Esophagus squamous epithelium (tissue), 4 donors: ENCODE data around the gene DDX3X.
"Not testable (repeated sequence)": the region's sequence is repeated elsewhere in the genome, so short reads cannot be mapped to it uniquely, and the experiment has no call there.

Source experiments
- POLR2A ChIP-seq, 4 donors: fragments of 450-650 bp; IDR thresholded peaks; one replicate each; pipeline ENCODE4 v1.6.1; 2017; ENCODE audit warnings: antibody characterized with exemption in 4 of 4, mild to moderate bottlenecking in 4 of 4, moderate library complexity in 3 of 4
- TF ChIP-seq, protein P1 (sequence below), 6 experiments: fragments of 450-650 bp in 4 of 6; fragments of 200-600 bp in 2 of 6; sonication (generic) in 2 of 6; IDR thresholded peaks; one replicate each; pipeline ENCODE4 v1.5.1; 2016 to 2019; ENCODE audit warnings: antibody characterized with exemption in 6 of 6, mild to moderate bottlenecking in 4 of 6, moderate library complexity in 4 of 6

DNA sequence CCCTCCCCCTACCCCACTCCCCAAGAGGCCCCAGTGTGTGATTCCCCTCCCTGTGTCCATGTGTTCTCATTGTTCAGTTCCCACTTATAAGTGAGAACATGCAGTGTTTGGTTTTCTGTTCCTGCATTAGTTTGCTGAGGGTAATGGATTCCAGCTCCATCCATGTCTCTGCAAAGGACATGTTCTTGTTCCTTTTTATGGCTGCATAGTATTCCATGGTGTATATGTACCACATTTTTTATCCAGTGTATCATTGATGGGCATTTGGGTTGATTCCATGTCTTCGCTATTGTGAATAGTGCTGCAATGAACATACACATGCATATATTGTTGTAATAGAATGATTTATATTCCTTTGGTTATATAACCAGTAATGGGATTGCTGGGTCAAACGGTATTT is 68.6 kb downstream of the DDX3X start:
- TF ChIP-seq, protein P1, sequence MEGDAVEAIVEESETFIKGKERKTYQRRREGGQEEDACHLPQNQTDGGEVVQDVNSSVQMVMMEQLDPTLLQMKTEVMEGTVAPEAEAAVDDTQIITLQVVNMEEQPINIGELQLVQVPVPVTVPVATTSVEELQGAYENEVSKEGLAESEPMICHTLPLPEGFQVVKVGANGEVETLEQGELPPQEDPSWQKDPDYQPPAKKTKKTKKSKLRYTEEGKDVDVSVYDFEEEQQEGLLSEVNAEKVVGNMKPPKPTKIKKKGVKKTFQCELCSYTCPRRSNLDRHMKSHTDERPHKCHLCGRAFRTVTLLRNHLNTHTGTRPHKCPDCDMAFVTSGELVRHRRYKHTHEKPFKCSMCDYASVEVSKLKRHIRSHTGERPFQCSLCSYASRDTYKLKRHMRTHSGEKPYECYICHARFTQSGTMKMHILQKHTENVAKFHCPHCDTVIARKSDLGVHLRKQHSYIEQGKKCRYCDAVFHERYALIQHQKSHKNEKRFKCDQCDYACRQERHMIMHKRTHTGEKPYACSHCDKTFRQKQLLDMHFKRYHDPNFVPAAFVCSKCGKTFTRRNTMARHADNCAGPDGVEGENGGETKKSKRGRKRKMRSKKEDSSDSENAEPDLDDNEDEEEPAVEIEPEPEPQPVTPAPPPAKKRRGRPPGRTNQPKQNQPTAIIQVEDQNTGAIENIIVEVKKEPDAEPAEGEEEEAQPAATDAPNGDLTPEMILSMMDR (IDR thresholded peaks at IDR 0.05), result not testable (repeated sequence)
- not testable (repeated sequence) for TF ChIP-seq POLR2A (IDR thresholded peaks at IDR 0.05)
